NCI-H1694 treated with DMSO at 0.1 percent for 48 hours (cell line): ENCODE results near the gene CDK14.

Source experiments
- DNase-seq: peaks from one replicate; lab custom pipeline; 2025; lab: John Stamatoyannopoulos, UW

The CDK14 gene

GRCh38 chr7:90841759-90842429 lies 245.8 kb downstream of the CDK14 start:
- no peak for DNase-seq

DNA sequence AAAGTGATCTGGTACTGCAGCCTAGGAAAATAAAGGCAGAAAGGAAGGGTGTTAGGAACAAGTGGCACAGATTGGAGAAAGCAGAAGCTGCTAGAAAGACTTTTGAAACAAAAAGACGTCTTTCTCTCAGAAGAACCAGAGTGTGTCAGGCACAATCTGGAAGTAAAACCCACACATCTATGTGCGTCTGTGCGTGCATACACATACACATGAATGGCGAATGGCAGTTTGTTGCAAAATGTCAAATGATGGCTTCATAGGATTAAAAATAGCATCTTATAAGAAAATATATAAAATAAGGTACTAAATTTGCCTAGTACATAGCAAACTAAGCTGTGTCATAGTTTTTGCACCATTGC lies 246.3 kb downstream of the CDK14 start:
- DNase-seq: no peak

GRCh38 chr7:90843472-90843871 lies 247.4 kb downstream of the CDK14 start:
- DNase-seq: no peak

DNA sequence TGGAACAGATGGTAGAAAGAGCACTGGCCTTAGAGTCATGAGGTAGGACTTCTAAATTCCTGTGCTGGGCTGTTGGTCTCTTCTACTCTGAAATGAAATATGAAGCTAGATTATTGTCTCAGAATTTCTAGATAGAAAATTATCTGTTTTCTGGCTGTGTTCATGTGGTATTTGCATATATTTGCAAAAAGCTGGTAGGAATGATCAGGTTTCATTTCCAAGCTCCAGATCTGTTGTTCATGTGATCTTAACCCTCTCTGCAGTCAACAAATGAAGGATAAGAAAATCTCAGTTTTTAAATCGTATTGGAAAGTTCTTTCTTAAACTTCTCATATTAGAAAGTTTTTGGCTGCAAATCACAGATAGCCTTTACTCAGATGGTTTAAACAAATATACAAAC lies 248.3 kb downstream of the CDK14 start:
- DNase-seq: no peak

DNA sequence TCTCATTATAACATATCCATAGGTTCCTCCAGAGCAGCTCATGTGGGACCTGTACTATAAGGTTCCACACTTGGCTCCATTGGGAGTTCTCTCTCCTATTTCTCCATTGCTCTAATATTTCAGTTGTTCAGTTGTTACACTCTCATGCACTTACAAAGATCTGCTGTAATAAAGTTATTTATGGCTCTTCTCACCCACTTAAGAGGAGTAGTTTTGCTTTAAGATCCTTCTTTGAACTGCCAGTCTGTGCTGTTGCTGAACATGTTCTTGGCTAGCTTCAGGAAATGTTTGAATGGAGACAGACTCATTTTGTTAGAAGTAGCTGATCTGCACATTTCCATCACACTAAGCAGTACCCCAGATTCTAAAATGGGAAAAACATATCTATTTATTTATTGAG lies 250.1 kb downstream of the CDK14 start:
- DNase-seq: no peak

DNA sequence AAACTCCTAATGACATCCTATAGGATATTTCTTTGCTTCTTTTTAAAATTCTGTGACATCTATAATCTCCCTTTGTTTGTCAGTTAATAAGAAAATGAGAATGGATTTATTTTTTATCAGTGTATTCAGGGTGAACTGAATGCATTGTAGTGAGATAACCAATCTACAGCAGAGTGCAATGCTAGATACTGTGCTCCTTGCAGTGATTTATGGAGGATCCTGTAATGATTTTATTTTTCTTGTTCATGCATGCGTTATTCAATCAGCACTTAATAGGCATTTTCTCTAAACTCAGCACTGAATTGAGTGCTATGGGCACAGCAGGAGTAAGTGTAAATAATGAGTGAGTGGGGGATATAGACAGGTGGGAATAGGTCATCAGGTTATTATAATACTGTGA lies 253.9 kb downstream of the CDK14 start:
- no peak for DNase-seq

DNA sequence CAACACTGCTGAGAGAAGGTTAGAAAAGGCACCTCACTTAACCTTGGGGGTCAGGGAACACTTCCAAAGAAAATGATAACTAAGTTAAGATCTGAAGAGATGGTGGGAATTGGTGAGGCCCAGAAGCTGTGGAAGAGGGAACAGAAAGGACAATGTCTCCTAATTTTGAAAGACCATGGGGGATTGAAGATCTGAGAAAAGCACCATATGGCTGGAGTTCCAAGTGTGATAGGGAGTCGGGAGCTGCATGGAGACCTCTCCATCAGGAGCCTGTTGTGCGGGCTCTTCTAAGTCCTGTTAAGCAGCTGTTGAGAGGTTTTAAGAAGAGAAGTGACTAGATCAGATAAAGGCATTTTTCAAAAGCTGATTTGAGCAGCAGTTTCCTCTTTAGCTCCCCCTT lies 254.3 kb downstream of the CDK14 start:
- no peak for DNase-seq

DNA sequence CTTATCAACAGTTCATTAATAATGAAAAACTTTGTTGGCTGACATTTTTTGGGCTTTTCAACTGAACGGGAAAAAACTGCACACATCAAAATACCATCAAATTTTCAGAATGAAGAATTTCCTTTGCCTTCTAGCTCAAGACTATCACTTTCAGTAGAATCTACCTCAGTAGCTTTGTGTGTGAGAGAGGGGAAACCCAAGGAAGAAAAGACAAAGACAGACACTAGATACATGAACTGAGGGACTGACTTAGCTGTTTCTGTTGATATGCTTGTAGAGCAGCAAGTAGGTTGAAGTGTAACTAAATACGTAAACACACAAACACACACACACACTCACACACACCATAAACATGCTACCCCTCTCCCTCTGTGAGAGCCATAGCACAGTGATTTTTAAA lies 257.1 kb downstream of the CDK14 start:
- no peak for DNase-seq

DNA sequence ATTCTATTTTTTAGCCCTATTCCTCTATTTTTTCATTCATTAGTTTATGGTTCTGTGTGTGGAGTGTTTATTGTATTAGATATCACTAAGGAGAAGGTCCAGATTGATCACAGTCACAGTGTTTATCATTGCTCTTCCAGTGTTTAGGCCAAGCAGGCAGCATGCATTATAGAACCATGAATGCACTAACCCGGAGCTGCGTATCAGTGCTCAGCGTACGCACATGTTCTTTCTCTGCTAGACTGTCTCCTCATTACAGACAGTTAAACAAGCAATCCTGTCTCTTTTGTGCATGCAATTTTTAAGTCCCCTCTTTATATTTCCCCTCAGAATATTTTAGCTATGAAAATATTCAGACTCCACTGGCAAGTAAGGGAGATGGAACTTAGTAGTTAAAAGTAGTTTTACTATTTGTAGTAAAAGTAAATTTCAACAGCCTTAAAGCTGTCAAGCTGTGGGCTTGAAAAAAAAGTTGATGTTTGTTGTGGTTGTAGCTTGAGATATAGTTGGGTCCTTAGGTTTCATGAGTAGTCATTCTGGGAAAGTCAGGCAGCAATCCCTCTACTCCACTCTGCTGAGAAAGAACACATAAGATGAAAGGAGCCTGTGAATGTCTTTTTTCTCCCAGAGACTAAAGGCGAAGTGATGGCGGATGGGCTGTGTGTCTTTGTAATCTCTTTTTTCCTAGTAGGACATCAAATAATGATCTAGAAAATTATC lies 260.4 kb downstream of the CDK14 start:
- DNase-seq: no peak

GRCh38 chr7:90857603-90858002 lies 261.5 kb downstream of the CDK14 start:
- DNase-seq: peak; percentile 22

GRCh38 chr7:90858546-90858945 lies 262.4 kb downstream of the CDK14 start:
- no peak for DNase-seq

GRCh38 chr7:90859521-90859920 lies 263.4 kb downstream of the CDK14 start:
- DNase-seq: no peak

- no peak for DNase-seq
These were observed 268.0 kb downstream of the CDK14 start for GRCh38 chr7:90864088-90864487.

DNA sequence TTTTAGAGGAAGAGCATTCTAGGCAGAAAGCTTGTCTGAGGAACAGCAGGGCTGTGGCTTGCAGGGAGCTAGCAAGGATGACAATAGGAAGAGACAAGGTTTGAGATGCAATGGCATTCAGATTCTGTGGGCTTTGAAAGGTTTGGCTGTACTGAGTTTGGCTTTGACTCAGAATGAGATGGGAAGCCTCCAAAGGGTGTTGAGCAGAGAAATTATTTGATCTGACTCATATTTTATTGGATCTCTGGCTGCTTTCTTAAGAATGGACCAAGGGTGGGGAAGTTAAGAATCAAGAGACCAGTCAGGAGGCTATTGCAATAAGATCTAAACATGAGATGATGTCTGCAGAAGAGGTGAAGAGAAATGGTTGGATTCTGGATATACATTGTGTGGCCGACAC lies 273.2 kb downstream of the CDK14 start:
- no peak for DNase-seq

- DNase-seq: no peak
These were observed 280.6 kb downstream of the CDK14 start for GRCh38 chr7:90876701-90877100.

GRCh38 chr7:90877201-90877600 lies 281.1 kb downstream of the CDK14 start:
- DNase-seq: no peak

DNA sequence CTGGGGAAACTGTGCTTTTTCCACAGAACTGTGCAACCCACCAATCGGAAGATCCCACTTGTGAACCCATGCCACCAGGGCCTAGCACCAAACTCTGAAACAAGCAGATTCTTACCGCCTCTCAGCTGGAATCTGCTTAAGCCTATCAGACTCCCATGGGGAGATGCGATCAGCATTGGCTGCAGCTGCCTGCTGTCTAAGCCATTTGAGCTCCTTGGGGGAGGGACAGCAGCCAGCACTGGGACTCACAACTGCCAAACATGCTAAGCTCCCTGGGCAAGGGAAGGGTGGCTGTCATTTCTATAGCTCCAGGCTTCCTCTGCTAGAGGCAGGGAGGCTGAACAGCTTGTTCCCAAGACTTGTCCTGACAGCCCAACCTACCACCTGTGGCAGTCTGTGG lies 283.8 kb downstream of the CDK14 start:
- no peak for DNase-seq

GRCh38 chr7:90886416-90886815 lies 290.3 kb downstream of the CDK14 start:
- no peak for DNase-seq

DNA sequence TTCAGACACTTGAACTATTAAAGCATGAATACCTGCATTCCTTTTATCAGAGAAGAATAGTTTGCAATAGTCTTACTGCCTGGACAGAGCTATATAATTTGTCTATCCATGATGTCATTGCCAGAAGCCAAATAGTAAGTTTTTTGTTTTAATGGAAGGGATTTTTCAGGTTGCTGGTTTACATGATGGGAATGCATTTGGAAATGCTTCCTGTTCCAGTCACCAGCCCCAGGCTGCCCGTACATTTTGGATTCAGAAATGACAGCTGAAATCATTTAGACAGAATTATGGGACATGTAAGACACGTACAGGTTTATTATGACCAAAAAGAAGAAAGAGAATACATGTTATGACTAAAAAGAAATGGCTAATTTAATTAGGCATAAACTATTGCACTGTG lies 293.1 kb downstream of the CDK14 start:
- no peak for DNase-seq

DNA sequence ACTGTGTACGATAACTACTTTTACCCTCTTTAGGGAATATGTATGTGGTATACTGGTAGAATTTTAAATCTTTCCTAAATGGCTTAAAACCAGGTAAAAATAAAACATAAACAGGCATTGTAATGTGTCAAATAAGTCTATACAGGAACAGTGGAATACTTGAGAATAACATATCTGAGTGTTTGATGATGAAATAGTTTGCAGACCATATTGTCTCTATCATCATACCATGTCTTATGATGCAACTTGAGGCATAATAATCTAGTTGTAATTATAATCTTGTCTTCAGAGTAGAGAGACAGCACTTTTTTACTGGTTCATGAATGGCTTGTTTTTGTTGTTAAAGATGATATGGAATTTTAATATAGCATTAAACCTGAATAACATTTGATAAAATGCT lies 293.5 kb downstream of the CDK14 start:
- no peak for DNase-seq

DNA sequence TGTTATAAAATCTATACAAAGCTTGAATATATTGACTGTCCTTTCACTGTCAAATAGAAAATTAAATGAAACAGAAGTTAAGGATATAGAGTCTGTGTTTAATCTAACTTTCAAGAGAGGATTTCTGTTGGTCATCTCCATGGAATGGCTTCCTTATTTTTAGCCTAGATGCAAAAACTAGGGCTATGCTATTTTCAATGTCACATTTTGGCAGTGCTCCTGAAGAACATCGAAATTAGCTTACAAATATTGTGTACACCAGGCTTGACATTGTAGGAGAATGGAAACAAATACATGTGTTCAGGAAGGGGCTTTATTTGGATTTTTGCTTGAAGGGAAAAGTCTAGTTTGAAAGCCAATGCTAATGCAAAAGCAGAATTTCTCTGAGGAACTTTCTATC lies 295.4 kb downstream of the CDK14 start:
- no peak for DNase-seq

- DNase-seq: no peak
These were observed 296.1 kb downstream of the CDK14 start for GRCh38 chr7:90892213-90892612.

GRCh38 chr7:90894122-90894521 lies 298.0 kb downstream of the CDK14 start:
- DNase-seq: no peak

DNA sequence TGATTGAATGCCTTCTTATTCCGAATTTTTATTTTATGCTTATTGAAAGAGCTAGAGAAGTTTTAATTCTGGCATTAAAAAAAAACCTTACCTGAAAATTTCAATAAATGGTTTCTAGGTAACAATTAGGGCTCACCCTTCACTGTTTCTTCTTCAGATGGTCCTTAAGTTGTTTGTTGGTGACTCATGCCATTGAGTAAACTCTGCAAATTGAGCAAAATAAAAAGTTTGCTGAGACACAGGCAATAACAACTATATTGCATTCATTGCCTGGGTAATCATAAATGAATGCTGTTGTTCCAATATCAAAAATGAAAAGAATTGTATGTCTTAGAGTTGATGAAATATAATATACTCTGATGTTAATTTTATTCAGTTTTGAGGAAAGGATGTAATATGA lies 300.3 kb downstream of the CDK14 start:
- no peak for DNase-seq
